CD4-positive, alpha-beta T cell treated with Interleukin-4 for 4 hours (primary cell): Measurements from ENCODE around the gene EXT2.

Experiments
- DNase-seq: peaks from one replicate; pipeline ENCODE4 v3.0.0-alpha.2; 2020

The EXT2 gene

GRCh38 chr11:44136176-44136945 lies 40.9 kb downstream of the EXT2 start:
- DNase-seq, result no peak

- no peak for DNase-seq
These were observed 41.6 kb downstream of the EXT2 start for GRCh38 chr11:44137057-44137456.

- no peak for DNase-seq
These were observed 42.8 kb downstream of the EXT2 start for GRCh38 chr11:44138286-44138685.

- no peak for DNase-seq
These were observed 43.5 kb downstream of the EXT2 start for GRCh38 chr11:44138980-44139379.

- no peak for DNase-seq
These were observed 44.3 kb downstream of the EXT2 start for GRCh38 chr11:44139565-44140330.

- DNase-seq, result no peak
These were observed 44.9 kb downstream of the EXT2 start for GRCh38 chr11:44140372-44140771.

- no peak for DNase-seq
These were observed 45.3 kb downstream of the EXT2 start for GRCh38 chr11:44140805-44141204.

GRCh38 chr11:44143987-44144909 lies 48.8 kb downstream of the EXT2 start:
- DNase-seq, result no peak

GRCh38 chr11:44145011-44145775 lies 49.7 kb downstream of the EXT2 start:
- no peak for DNase-seq

- no peak for DNase-seq
These were observed 51.5 kb downstream of the EXT2 start for GRCh38 chr11:44146931-44147330.

GRCh38 chr11:44147751-44148150 lies 52.3 kb downstream of the EXT2 start:
- no peak for DNase-seq

GRCh38 chr11:44149651-44150050 lies 54.2 kb downstream of the EXT2 start:
- no peak for DNase-seq

- no peak for DNase-seq
These were observed 54.9 kb downstream of the EXT2 start for GRCh38 chr11:44150401-44150800.

GRCh38 chr11:44157019-44157418 lies 61.5 kb downstream of the EXT2 start:
- no peak for DNase-seq

GRCh38 chr11:44158384-44158783 lies 62.9 kb downstream of the EXT2 start:
- no peak for DNase-seq

- no peak for DNase-seq
These were observed 64.6 kb downstream of the EXT2 start for GRCh38 chr11:44159848-44160721.

GRCh38 chr11:44162004-44162403 lies 66.5 kb downstream of the EXT2 start:
- no peak for DNase-seq

GRCh38 chr11:44162662-44163061 lies 67.2 kb downstream of the EXT2 start:
- DNase-seq, result no peak

- no peak for DNase-seq
These were observed 70.0 kb downstream of the EXT2 start for GRCh38 chr11:44165432-44165831.

GRCh38 chr11:44167046-44167445 lies 71.6 kb downstream of the EXT2 start:
- no peak for DNase-seq

- DNase-seq, result no peak
These were observed 76.0 kb downstream of the EXT2 start for GRCh38 chr11:44171518-44171917.
